Measurements from ENCODE around the gene SYPL1.

SYPL1 gene

GRCh38 chr7:106104721-106105260, 7.3 kb downstream of the SYPL1 start:
- TF ChIP-seq, protein P1, sequence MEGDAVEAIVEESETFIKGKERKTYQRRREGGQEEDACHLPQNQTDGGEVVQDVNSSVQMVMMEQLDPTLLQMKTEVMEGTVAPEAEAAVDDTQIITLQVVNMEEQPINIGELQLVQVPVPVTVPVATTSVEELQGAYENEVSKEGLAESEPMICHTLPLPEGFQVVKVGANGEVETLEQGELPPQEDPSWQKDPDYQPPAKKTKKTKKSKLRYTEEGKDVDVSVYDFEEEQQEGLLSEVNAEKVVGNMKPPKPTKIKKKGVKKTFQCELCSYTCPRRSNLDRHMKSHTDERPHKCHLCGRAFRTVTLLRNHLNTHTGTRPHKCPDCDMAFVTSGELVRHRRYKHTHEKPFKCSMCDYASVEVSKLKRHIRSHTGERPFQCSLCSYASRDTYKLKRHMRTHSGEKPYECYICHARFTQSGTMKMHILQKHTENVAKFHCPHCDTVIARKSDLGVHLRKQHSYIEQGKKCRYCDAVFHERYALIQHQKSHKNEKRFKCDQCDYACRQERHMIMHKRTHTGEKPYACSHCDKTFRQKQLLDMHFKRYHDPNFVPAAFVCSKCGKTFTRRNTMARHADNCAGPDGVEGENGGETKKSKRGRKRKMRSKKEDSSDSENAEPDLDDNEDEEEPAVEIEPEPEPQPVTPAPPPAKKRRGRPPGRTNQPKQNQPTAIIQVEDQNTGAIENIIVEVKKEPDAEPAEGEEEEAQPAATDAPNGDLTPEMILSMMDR (IDR thresholded peaks at IDR 0.05; ENCODE audit: low read length, missing control alignments): no peak
- no peak for DNase-seq (ENCODE audit: low read depth)

DNA sequence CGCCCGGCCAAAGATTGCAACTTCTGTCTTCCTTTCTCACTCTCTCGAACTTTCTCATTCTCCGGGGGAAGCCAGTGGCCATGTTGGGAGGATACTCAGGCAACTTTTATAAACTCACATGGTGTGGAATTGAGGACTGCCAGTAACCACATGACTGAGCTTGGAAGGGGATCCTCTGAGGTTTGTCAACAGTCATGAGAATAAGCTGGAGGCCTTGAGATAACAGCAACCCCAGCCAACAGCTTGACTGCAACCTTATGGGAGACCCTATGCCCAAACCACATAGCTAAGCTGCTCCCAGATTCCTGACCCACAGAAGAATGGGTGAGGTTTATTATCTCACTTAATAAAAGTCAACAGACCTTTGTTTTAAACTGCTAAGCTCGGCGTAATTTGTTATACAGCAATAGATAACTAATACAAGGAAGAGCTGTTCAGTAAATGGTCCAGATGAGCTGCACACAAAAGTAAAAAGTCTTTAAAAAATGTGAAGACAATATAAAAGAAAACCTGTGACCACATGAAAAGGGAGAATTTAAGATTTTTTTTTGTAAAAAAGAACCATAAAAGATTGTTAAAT, 9.6 kb downstream of the SYPL1 start:
- no peak for DNase-seq (ENCODE audit: low read depth)
- TF ChIP-seq, protein P1 (IDR thresholded peaks at IDR 0.05; ENCODE audit: low read length, missing control alignments): no peak
- H3K4me3 ChIP-seq (replicated peaks; ENCODE audit: low read depth, low read length): no peak overlapping the region

More at GRCh38 chr7:106104721-106105260, 7.3 kb downstream of the SYPL1 start:
- H3K4me3 ChIP-seq (replicated peaks; ENCODE audit: low read depth, low read length): no peak overlapping the region

DNA sequence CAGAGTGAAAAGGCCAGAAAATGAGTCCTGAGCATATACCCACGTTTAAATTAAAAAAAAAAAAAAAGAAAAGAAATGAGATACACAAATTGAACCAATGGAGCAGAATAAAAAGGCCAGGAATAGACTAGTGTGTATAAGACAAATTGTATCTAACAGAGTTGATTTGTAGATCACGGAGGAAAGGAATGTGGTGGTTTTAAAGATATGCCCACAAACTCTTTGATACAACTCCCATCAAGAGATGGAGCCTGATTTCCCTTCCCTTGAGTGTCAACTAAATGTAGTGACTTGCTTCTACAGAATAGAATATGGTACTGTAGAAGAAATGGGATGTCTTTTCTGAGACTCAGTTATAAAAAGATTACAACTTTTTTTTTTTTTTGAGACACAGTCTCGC, 10.4 kb downstream of the SYPL1 start:
- no peak for DNase-seq (ENCODE audit: low read depth)
- TF ChIP-seq, protein P1 (IDR thresholded peaks at IDR 0.05; ENCODE audit: low read length, missing control alignments): no peak
- no peak overlapping the region for H3K4me3 ChIP-seq (replicated peaks; ENCODE audit: low read depth, low read length)

GRCh38 chr7:106100863-106101629, 11.1 kb downstream of the SYPL1 start:
- no peak for DNase-seq (ENCODE audit: low read depth)
- H3K4me3 ChIP-seq (replicated peaks; ENCODE audit: low read depth, low read length): no peak overlapping the region
- TF ChIP-seq, protein P1 (IDR thresholded peaks at IDR 0.05; ENCODE audit: low read length, missing control alignments): no peak

DNA sequence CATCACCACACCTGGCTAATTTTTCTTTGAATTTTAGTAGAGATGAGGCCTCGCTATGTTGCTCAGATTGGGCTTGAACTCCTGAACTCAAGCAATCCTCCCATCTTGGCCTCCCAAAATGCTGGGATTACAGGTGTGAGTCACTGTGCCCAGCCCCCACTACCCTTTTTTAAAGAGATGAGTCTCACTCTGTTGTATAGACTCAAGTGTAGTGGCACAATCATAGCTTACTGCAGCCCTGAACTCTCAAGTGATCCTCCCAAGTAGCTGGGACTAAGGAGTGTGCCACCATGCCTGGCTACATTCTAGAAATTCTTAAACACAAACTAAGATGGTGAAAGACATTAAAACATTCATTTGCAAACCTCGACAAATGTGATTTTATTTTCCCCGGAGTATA, 12.6 kb downstream of the SYPL1 start:
- TF ChIP-seq, protein P1 (IDR thresholded peaks at IDR 0.05; ENCODE audit: low read length, missing control alignments): no peak
- no peak overlapping the region for H3K4me3 ChIP-seq (replicated peaks; ENCODE audit: low read depth, low read length)
- DNase-seq (ENCODE audit: low read depth): no peak

- DNase-seq (ENCODE audit: low read depth): no peak
- no peak overlapping the region for H3K4me3 ChIP-seq (replicated peaks; ENCODE audit: low read depth, low read length)
- TF ChIP-seq, protein P1 (IDR thresholded peaks at IDR 0.05; ENCODE audit: low read length, missing control alignments): no peak
Measured at GRCh38 chr7:106098889-106099288, 13.2 kb downstream of the SYPL1 start.

Measured in fibroblast of pulmonary artery (primary cell).